ENCODE measurements around the gene PPP5C. TPM values are rescaled to one million over a fixed set of nuclear protein-coding genes. Genes with fewer than 3 reads are reported as not detected.
"Not testable (repeated sequence)": the region's sequence is repeated elsewhere in the genome, so short reads cannot be mapped to it uniquely, and the experiment has no call there.

The PPP5C gene
- total and polyA plus RNA-seq, 9 of the 15 experiments (the other 6 are each of a cell fraction or from before 2014, with no cell fraction given) = 1.9 to 166 (median 108) TPM

DNA sequence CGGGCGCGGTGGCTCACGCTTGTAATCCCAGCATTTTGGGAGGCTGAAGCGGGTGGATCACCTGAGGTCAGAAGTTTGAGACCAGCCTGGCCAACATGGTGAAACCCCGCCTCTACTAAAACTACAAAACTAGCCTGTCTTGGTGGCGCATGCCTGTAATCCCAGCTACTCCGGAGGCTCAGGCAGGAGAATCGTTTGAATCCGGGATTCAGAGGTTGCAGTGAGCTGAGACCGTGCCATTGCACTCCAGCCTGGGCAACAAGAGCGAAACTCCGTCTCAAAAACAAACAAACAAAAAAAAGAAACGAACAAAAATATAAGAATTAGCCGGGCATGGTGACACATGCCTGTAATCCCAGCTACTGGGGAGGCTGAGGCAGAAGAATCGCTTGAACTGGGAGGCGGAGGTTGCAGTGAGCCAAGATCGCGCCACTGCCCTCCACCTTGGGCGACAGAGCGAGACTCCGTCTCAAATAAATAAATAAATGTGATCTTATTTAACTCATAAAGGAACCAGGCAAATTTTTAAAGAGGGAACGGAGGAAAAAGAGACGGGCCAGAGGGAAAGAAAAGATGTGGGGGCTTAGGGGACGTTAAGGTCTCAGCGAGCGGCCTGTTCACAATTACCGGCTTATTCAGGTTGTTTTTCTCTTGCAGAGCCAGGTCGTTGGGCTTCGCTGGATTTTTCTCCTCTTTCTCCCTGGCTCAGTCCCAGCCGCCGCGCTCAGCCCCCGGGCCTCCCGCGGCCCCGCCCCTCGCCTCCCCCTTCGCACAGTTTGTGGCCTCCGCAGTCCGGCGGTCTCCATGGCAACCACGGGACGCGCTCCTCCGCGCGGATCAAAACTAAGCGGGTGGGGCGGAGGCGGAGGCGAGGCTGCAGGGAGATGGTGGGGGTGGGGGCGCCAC is 69.2 kb downstream of the PPP5C start (continued):
- TF ChIP-seq CTBP1 (IDR thresholded peaks at IDR 0.05; ENCODE audit: borderline replicate concordance) = peak; percentile 21; the same call in 1 of the 2 replicates
- not testable (repeated sequence) for TF ChIP-seq CREB1 (IDR thresholded peaks at IDR 0.05)
- TF ChIP-seq CREB1 (CRISPR knock-in tag; IDR thresholded peaks at IDR 0.05) = 0 out of 2 replicates have a peak, but pooled peaks have one; percentile 14
- TF ChIP-seq ZNF24 (IDR thresholded peaks at IDR 0.05) = peak; percentile 40; the same call in 1 of the 2 replicates
- TF ChIP-seq KDM5B (IDR thresholded peaks at IDR 0.05; ENCODE audit: insufficient replicate concordance, low read depth, low read length) = peak; percentile 56
- peak; percentile 45; the same call in 1 of the 2 replicates for TF ChIP-seq ZSCAN29 (IDR thresholded peaks at IDR 0.05)
- TF ChIP-seq PHF8 (IDR thresholded peaks at IDR 0.05; ENCODE audit: borderline replicate concordance, low read length) = peak; percentile 50; the same call in 1 of the 2 replicates
- TF ChIP-seq, protein P1, sequence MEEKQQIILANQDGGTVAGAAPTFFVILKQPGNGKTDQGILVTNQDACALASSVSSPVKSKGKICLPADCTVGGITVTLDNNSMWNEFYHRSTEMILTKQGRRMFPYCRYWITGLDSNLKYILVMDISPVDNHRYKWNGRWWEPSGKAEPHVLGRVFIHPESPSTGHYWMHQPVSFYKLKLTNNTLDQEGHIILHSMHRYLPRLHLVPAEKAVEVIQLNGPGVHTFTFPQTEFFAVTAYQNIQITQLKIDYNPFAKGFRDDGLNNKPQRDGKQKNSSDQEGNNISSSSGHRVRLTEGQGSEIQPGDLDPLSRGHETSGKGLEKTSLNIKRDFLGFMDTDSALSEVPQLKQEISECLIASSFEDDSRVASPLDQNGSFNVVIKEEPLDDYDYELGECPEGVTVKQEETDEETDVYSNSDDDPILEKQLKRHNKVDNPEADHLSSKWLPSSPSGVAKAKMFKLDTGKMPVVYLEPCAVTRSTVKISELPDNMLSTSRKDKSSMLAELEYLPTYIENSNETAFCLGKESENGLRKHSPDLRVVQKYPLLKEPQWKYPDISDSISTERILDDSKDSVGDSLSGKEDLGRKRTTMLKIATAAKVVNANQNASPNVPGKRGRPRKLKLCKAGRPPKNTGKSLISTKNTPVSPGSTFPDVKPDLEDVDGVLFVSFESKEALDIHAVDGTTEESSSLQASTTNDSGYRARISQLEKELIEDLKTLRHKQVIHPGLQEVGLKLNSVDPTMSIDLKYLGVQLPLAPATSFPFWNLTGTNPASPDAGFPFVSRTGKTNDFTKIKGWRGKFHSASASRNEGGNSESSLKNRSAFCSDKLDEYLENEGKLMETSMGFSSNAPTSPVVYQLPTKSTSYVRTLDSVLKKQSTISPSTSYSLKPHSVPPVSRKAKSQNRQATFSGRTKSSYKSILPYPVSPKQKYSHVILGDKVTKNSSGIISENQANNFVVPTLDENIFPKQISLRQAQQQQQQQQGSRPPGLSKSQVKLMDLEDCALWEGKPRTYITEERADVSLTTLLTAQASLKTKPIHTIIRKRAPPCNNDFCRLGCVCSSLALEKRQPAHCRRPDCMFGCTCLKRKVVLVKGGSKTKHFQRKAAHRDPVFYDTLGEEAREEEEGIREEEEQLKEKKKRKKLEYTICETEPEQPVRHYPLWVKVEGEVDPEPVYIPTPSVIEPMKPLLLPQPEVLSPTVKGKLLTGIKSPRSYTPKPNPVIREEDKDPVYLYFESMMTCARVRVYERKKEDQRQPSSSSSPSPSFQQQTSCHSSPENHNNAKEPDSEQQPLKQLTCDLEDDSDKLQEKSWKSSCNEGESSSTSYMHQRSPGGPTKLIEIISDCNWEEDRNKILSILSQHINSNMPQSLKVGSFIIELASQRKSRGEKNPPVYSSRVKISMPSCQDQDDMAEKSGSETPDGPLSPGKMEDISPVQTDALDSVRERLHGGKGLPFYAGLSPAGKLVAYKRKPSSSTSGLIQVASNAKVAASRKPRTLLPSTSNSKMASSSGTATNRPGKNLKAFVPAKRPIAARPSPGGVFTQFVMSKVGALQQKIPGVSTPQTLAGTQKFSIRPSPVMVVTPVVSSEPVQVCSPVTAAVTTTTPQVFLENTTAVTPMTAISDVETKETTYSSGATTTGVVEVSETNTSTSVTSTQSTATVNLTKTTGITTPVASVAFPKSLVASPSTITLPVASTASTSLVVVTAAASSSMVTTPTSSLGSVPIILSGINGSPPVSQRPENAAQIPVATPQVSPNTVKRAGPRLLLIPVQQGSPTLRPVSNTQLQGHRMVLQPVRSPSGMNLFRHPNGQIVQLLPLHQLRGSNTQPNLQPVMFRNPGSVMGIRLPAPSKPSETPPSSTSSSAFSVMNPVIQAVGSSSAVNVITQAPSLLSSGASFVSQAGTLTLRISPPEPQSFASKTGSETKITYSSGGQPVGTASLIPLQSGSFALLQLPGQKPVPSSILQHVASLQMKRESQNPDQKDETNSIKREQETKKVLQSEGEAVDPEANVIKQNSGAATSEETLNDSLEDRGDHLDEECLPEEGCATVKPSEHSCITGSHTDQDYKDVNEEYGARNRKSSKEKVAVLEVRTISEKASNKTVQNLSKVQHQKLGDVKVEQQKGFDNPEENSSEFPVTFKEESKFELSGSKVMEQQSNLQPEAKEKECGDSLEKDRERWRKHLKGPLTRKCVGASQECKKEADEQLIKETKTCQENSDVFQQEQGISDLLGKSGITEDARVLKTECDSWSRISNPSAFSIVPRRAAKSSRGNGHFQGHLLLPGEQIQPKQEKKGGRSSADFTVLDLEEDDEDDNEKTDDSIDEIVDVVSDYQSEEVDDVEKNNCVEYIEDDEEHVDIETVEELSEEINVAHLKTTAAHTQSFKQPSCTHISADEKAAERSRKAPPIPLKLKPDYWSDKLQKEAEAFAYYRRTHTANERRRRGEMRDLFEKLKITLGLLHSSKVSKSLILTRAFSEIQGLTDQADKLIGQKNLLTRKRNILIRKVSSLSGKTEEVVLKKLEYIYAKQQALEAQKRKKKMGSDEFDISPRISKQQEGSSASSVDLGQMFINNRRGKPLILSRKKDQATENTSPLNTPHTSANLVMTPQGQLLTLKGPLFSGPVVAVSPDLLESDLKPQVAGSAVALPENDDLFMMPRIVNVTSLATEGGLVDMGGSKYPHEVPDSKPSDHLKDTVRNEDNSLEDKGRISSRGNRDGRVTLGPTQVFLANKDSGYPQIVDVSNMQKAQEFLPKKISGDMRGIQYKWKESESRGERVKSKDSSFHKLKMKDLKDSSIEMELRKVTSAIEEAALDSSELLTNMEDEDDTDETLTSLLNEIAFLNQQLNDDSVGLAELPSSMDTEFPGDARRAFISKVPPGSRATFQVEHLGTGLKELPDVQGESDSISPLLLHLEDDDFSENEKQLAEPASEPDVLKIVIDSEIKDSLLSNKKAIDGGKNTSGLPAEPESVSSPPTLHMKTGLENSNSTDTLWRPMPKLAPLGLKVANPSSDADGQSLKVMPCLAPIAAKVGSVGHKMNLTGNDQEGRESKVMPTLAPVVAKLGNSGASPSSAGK (IDR thresholded peaks at IDR 0.05) = 0 out of 2 replicates have a peak, but pooled peaks have one; percentile 17
- peak; percentile 97 for TF ChIP-seq FOXJ2 (tag; IDR thresholded peaks at IDR 0.05)
- TF ChIP-seq, protein P2, sequence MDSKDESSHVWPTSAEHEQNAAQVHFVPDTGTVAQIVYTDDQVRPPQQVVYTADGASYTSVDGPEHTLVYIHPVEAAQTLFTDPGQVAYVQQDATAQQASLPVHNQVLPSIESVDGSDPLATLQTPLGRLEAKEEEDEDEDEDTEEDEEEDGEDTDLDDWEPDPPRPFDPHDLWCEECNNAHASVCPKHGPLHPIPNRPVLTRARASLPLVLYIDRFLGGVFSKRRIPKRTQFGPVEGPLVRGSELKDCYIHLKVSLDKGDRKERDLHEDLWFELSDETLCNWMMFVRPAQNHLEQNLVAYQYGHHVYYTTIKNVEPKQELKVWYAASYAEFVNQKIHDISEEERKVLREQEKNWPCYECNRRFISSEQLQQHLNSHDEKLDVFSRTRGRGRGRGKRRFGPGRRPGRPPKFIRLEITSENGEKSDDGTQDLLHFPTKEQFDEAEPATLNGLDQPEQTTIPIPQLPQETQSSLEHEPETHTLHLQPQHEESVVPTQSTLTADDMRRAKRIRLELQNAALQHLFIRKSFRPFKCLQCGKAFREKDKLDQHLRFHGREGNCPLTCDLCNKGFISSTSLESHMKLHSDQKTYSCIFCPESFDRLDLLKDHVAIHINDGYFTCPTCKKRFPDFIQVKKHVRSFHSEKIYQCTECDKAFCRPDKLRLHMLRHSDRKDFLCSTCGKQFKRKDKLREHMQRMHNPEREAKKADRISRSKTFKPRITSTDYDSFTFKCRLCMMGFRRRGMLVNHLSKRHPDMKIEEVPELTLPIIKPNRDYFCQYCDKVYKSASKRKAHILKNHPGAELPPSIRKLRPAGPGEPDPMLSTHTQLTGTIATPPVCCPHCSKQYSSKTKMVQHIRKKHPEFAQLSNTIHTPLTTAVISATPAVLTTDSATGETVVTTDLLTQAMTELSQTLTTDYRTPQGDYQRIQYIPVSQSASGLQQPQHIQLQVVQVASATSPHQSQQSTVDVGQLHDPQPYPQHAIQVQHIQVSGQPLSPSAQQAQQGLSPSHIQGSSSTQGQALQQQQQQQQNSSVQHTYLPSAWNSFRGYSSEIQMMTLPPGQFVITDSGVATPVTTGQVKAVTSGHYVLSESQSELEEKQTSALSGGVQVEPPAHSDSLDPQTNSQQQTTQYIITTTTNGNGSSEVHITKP (IDR thresholded peaks at IDR 0.05; ENCODE audit: partially characterized antibody) = peak; percentile 31
